ENCODE data around the gene PARN.

- TF ChIP-seq POLR2A (IDR thresholded peaks at IDR 0.05; ENCODE audit: extremely low read depth, insufficient read length) (no peak), CTCF (IDR thresholded peaks at IDR 0.05; ENCODE audit: low read depth, low read length) (no peak)
Observed at GRCh38 chr16:14420721-14421488, 209.2 kb downstream of the PARN start.
